GM12875 (cell line): ENCODE data around the gene KLHL33.
"Not testable (repeated sequence)": the region's sequence is repeated elsewhere in the genome, so short reads cannot be mapped to it uniquely, and the experiment has no call there.

Experiments
- H3K4me3 ChIP-seq: one replicate; pipeline ENCODE4 v1.5.1; 2011; ENCODE audit warnings: low read depth, low read length, control low read depth
- CTCF ChIP-seq: IDR thresholded peaks from 2 replicates; pipeline ENCODE4 v1.5.1; 2011; ENCODE audit warnings: low read depth, mild to moderate bottlenecking, control low read depth, inconsistent platforms, low read length, moderate library complexity, borderline replicate concordance; ENCODE audit not compliant: insufficient read depth

The KLHL33 gene

GRCh38 chr14:20458031-20458789 lies 22.2 kb upstream of the KLHL33 start:
- no peak overlapping the region for H3K4me3 ChIP-seq
- no peak for TF ChIP-seq CTCF

GRCh38 chr14:20456971-20457370 lies 21.0 kb upstream of the KLHL33 start:
- no peak for TF ChIP-seq CTCF
- no peak overlapping the region for H3K4me3 ChIP-seq

GRCh38 chr14:20455355-20456300 lies 19.7 kb upstream of the KLHL33 start:
- H3K4me3 ChIP-seq = peak overlapping the region; percentile 74
- no peak for TF ChIP-seq CTCF

- H3K4me3 ChIP-seq = peak within 1 kb of the TSS; percentile 74
- no peak for TF ChIP-seq CTCF
Measured at GRCh38 chr14:20454516-20455354, 18.8 kb upstream of the KLHL33 start, which contains the start of the genes APEX1 and OSGEP. Gene APEX1, plus strand, starts transcription at chr14:20455226. Its CDS starts 420 bp downstream, at chr14:20455646. Gene OSGEP, minus strand, starts transcription at chr14:20454812. Its CDS starts 129 bp downstream, at chr14:20454683.

- not testable (repeated sequence) for H3K4me3 ChIP-seq
Measured at GRCh38 chr14:20452831-20453230, 16.9 kb upstream of the KLHL33 start.

- TF ChIP-seq CTCF = no peak
- H3K4me3 ChIP-seq = no peak overlapping the region
Measured at GRCh38 chr14:20446889-20447288, 10.9 kb upstream of the KLHL33 start.

GRCh38 chr14:20443650-20444049 lies 7.7 kb upstream of the KLHL33 start:
- not testable (repeated sequence) for H3K4me3 ChIP-seq
